OCI-LY7 (cell line): ENCODE measurements around the gene SIGLEC1. TPM values are rescaled to one million over a fixed set of nuclear protein-coding genes. Genes with fewer than 3 reads are reported as not detected.

Source experiments
- BruUV-seq: library from RNA; stranded (reverse); fragments of 400-500 nt; replicated peaks from 2 replicates; lab custom pipeline; 2021; lab: Mats Ljungman, UMichigan
- CTCF ChIA-PET: fragments of 300-600 bp; sonication (Branson Sonifier 250); formaldehyde crosslinking; loops from one replicate; lab custom pipeline; 2022; ENCODE audit warnings: antibody characterized with exemption; ENCODE audit not compliant: unreplicated experiment; lab: Charles Lee
- POLR2A ChIA-PET: fragments of 300-600 bp; sonication (Branson Sonifier 250); formaldehyde crosslinking; loops from one replicate; lab custom pipeline; 2022; ENCODE audit warnings: antibody characterized with exemption; lab: Charles Lee
- DNase-seq: peaks from one replicate; pipeline ENCODE4 v3.0.0-alpha.2; 2015; ENCODE audit warnings: low spot score
- H2AFZ ChIP-seq: fragments of 200-600 bp; sonication (generic), shearing (Covaris generic); 2 replicates; pipeline ENCODE4 v1.6.1; 2014; ENCODE audit warnings: mild to moderate bottlenecking, antibody characterized with exemption, low read length, moderate library complexity
- H3K27ac ChIP-seq: fragments of 200-600 bp; sonication (generic); 2 replicates; pipeline ENCODE4 v1.5.1; 2014; ENCODE audit warnings: mixed run types, low read depth, mild to moderate bottlenecking, moderate library complexity, low read length, inconsistent platforms; ENCODE audit not compliant: poor library complexity, severe bottlenecking
- H3K36me3 ChIP-seq: fragments of 200-600 bp; sonication (generic); 2 replicates; pipeline ENCODE4 v1.6.1; 2014; ENCODE audit warnings: mild to moderate bottlenecking, antibody characterized with exemption, low read length, moderate library complexity, mixed read lengths; ENCODE audit not compliant: insufficient read depth
- H3K4me1 ChIP-seq: fragments of 200-600 bp; sonication (generic); 2 replicates; pipeline ENCODE4 v1.5.1; 2014; ENCODE audit warnings: mild to moderate bottlenecking, low read length; ENCODE audit not compliant: insufficient read depth, poor library complexity, severe bottlenecking
- H3K4me2 ChIP-seq: fragments of 200-600 bp; sonication (generic); 2 replicates; pipeline ENCODE4 v1.6.1; 2014; ENCODE audit warnings: mild to moderate bottlenecking, low read length
- H3K4me3 ChIP-seq: fragments of 200-600 bp; sonication (generic); 2 replicates; pipeline ENCODE4 v1.5.1; 2014; ENCODE audit warnings: mild to moderate bottlenecking, low read depth, low read length; ENCODE audit not compliant: poor library complexity, severe bottlenecking
- H3K79me2 ChIP-seq: fragments of 200-600 bp; sonication (generic); 2 replicates; pipeline ENCODE4 v1.6.1; 2016; ENCODE audit warnings: low read depth, mild to moderate bottlenecking, low read length, moderate library complexity, mixed read lengths; ENCODE audit not compliant: insufficient read depth
- H3K9me2 ChIP-seq: fragments of 200-600 bp; sonication (generic); 2 replicates; pipeline ENCODE4 v1.6.1; 2016; ENCODE audit warnings: mild to moderate bottlenecking, low read length, mixed read lengths; ENCODE audit not compliant: insufficient read depth
- H3K9me3 ChIP-seq: fragments of 200-600 bp; sonication (generic); 2 replicates; pipeline ENCODE4 v1.6.1; 2014; ENCODE audit warnings: mild to moderate bottlenecking, mixed run types, low read length, mixed read lengths
- H4K20me1 ChIP-seq: fragments of 200-600 bp; sonication (generic); 2 replicates; pipeline ENCODE4 v1.6.1; 2014; ENCODE audit warnings: mild to moderate bottlenecking, antibody characterized with exemption, low read length, moderate library complexity, mixed read lengths; ENCODE audit not compliant: insufficient read depth
- EZH2phosphoT487 ChIP-seq: fragments of 200-600 bp; sonication (generic); IDR thresholded peaks from 2 replicates; pipeline ENCODE4 v1.6.1; 2018; ENCODE audit warnings: low read depth, borderline replicate concordance, mild to moderate bottlenecking, mixed run types, antibody characterized with exemption, low read length, moderate library complexity, mixed read lengths
- intact Hi-C: fragments of 100-400 bp; cut with micrococcal nuclease; formaldehyde crosslinking; loops from one replicate; pipeline ENCODE4 v1.10.0; 2022; ENCODE audit not compliant: unreplicated experiment
- total RNA-seq, 2 experiments: library from RNA; depleted of rRNA in 1 of 2; stranded (reverse); fragments of >200 nt in 1 of 2; shearing (Covaris generic) in 1 of 2; gene quantifications; 2 replicates each; pipeline ENCODE4 v1.2.3, GENCODE V29; 2014 to 2022
- TF ChIP-seq, protein P1 (sequence below): fragments of 200-600 bp; sonication (generic); conservative IDR thresholded peaks from 2 replicates; pipeline ENCODE4 v1.5.1; 2014; ENCODE audit warnings: mild to moderate bottlenecking, antibody characterized with exemption, low read length, moderate library complexity, mixed read lengths

The SIGLEC1 gene
- total RNA-seq, 2 experiments from 2014 or later: 0.11 TPM; not detected in 1

DNA sequence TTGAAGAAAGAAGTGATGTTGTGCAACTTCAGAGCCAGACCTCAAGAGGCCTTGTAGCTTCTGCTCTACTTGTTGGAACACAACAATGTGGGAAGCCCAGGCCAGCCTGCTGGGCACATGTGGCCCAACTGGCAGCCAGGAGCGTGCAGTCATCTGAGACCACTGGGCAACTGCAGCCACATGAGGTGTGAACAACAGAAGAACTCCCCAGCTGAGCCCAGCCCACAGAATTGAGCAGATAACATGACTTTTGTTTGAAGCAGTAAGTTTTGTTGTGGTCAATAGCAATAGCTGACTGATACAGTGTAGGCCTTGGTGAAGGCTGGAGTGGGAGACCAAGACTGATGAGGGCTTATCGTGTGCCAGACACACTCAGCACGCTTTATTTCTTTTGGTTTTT lies 22.0 kb downstream of the SIGLEC1 start:
- no peak for DNase-seq
- Histone ChIP-seq H3K4me3 (no peak overlapping the region), H3K9me3 (no peaks in the 10 kb centered on the region), H3K4me1 (no peaks in the 10 kb centered on the region), H3K79me2 (no peaks in the 10 kb centered on the region), H3K4me2 (no peak overlapping the region), H4K20me1 (no peaks in the 10 kb centered on the region), H2AFZ (no peak overlapping the region), H3K9me2 (no peaks in the 10 kb centered on the region), H3K36me3 (no peaks in the 10 kb centered on the region), H3K27ac (no peak overlapping the region)
- ChIA-PET CTCF (no interaction called here), POLR2A (no interaction called here)
- intact Hi-C loops: no loop called here
- no peak for TF ChIP-seq EZH2phosphoT487
- TF ChIP-seq, protein P1, sequence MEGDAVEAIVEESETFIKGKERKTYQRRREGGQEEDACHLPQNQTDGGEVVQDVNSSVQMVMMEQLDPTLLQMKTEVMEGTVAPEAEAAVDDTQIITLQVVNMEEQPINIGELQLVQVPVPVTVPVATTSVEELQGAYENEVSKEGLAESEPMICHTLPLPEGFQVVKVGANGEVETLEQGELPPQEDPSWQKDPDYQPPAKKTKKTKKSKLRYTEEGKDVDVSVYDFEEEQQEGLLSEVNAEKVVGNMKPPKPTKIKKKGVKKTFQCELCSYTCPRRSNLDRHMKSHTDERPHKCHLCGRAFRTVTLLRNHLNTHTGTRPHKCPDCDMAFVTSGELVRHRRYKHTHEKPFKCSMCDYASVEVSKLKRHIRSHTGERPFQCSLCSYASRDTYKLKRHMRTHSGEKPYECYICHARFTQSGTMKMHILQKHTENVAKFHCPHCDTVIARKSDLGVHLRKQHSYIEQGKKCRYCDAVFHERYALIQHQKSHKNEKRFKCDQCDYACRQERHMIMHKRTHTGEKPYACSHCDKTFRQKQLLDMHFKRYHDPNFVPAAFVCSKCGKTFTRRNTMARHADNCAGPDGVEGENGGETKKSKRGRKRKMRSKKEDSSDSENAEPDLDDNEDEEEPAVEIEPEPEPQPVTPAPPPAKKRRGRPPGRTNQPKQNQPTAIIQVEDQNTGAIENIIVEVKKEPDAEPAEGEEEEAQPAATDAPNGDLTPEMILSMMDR: no peak
- BruUV-seq: no TSS peak

DNA sequence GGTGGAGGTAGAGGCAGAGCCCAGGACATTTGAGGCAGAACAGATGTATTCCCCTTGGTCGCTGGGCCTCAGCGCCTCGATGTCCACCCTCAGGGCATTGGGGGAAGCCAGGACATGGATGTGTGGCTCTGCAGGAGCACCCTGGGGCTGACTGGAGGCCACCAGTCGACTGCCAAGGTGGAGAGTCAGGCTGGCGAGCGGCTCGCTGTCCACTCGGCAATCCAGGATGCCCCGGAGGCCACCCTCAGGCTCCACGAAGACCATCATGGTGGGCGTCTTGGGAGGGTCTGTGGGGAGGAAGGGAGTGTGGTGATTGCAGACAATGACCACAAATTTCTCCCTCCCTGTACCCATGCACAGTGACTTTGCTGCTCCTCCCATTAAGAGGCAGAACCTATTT lies 22.4 kb downstream of the SIGLEC1 start:
- ChIA-PET POLR2A (no interaction called here), CTCF (no interaction called here)
- H3K27ac ChIP-seq: no peak overlapping the region
- H3K79me2 ChIP-seq: no peaks in the 10 kb centered on the region
- no peaks in the 10 kb centered on the region for H3K9me3 ChIP-seq
- H2AFZ ChIP-seq: no peak overlapping the region
- TF ChIP-seq, protein P1: no peak
- no peak for TF ChIP-seq EZH2phosphoT487
- no peaks in the 10 kb centered on the region for H4K20me1 ChIP-seq
- no peaks in the 10 kb centered on the region for H3K36me3 ChIP-seq
- no TSS peak for BruUV-seq
- H3K4me1 ChIP-seq: no peaks in the 10 kb centered on the region
- no peak for DNase-seq
- H3K4me3 ChIP-seq: no peak overlapping the region
- H3K9me2 ChIP-seq: no peaks in the 10 kb centered on the region
- no peak overlapping the region for H3K4me2 ChIP-seq
- intact Hi-C loops: no loop called here

DNA sequence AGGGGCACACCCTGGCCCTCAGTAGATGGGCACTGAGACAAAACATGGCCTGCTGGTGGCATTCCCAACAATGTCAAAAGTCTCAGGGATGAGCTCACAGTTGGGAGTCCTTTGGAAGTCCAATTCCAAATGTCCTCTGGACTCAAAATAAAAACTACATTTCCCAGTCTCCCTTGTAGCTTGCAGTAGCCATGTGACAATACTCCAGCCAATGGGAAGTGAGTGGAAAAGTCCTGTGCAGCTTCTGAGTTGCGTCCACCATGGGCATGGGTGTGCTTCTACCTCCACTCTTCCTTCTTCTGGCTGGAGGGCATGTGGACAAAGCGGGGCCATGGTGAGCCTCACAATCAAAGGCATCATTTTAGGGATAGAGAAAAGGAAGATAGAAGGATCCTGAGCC lies 24.7 kb downstream of the SIGLEC1 start:
- Histone ChIP-seq H3K4me1 (no peaks in the 10 kb centered on the region), H3K9me3 (no peaks in the 10 kb centered on the region), H3K27ac (no peak overlapping the region), H3K4me3 (no peak overlapping the region), H4K20me1 (no peaks in the 10 kb centered on the region), H3K9me2 (no peaks in the 10 kb centered on the region), H2AFZ (no peak overlapping the region), H3K4me2 (no peak overlapping the region), H3K79me2 (no peaks in the 10 kb centered on the region), H3K36me3 (no peaks in the 10 kb centered on the region)
- ChIA-PET CTCF (no interaction called here), POLR2A (interaction anchor here (0.7 kb wide), 1 partner anchor 910 kb away, joined by 3 read pairs; no protein-coding TSS in a partner anchor)
- no TSS peak for BruUV-seq
- intact Hi-C loops: no loop called here
- DNase-seq: no peak
- no peak for TF ChIP-seq EZH2phosphoT487
- TF ChIP-seq, protein P1: no peak
